ENCODE results near the gene PTCH2. TPM values are rescaled to one million over a fixed set of nuclear protein-coding genes. Genes with fewer than 3 reads are reported as not detected.

Gene PTCH2
- total RNA-seq, 1 donor from 2014 or later, result 0.51 TPM

- peak overlapping the region; percentile 52 for H3K27ac Mint-ChIP-seq (ENCODE audit: unreplicated experiment)
- no peaks in the 10 kb centered on the region for H3K9me3 Mint-ChIP-seq (ENCODE audit: unreplicated experiment)
- H3K4me1 Mint-ChIP-seq (ENCODE audit: unreplicated experiment), result peaks cover 32% of the 10 kb centered on the region
- TF ChIP-seq CTCF (IDR thresholded peaks at IDR 0.05; ENCODE audit: unreplicated experiment), result no peak
- H3K4me3 Mint-ChIP-seq (ENCODE audit: unreplicated experiment), result no peak overlapping the region
- no peak for DNase-seq (ENCODE audit: low spot score)
- H3K27me3 Mint-ChIP-seq (ENCODE audit: unreplicated experiment), result peaks cover 8% of the 10 kb centered on the region
- H3K36me3 Mint-ChIP-seq (ENCODE audit: low read depth, unreplicated experiment), result no peaks in the 10 kb centered on the region
These were observed 10.9 kb downstream of the PTCH2 start for GRCh38 chr1:44832056-44832705.

- Mint-ChIP-seq H3K4me1 (ENCODE audit: unreplicated experiment) (peaks cover 32% of the 10 kb centered on the region), H3K4me3 (ENCODE audit: unreplicated experiment) (no peak overlapping the region), H3K27ac (ENCODE audit: unreplicated experiment) (peak overlapping the region; percentile 72), H3K27me3 (ENCODE audit: unreplicated experiment) (peaks cover 8% of the 10 kb centered on the region), H3K9me3 (ENCODE audit: unreplicated experiment) (no peaks in the 10 kb centered on the region), H3K36me3 (ENCODE audit: low read depth, unreplicated experiment) (no peaks in the 10 kb centered on the region)
- TF ChIP-seq CTCF (IDR thresholded peaks at IDR 0.05; ENCODE audit: unreplicated experiment), result no peak
- DNase-seq (ENCODE audit: low spot score), result no peak
These were observed 11.5 kb downstream of the PTCH2 start for GRCh38 chr1:44831516-44831915.

GRCh38 chr1:44830900-44831304, 12.2 kb downstream of the PTCH2 start:
- no peak for TF ChIP-seq CTCF (IDR thresholded peaks at IDR 0.05; ENCODE audit: unreplicated experiment)
- peaks cover 8% of the 10 kb centered on the region for H3K27me3 Mint-ChIP-seq (ENCODE audit: unreplicated experiment)
- H3K9me3 Mint-ChIP-seq (ENCODE audit: unreplicated experiment), result no peaks in the 10 kb centered on the region
- H3K4me3 Mint-ChIP-seq (ENCODE audit: unreplicated experiment), result no peak overlapping the region
- peaks cover 33% of the 10 kb centered on the region for H3K4me1 Mint-ChIP-seq (ENCODE audit: unreplicated experiment)
- no peak for DNase-seq (ENCODE audit: low spot score)
- H3K36me3 Mint-ChIP-seq (ENCODE audit: low read depth, unreplicated experiment), result no peaks in the 10 kb centered on the region
- no peak overlapping the region for H3K27ac Mint-ChIP-seq (ENCODE audit: unreplicated experiment)

GRCh38 chr1:44829506-44830384, 13.3 kb downstream of the PTCH2 start:
- Mint-ChIP-seq H3K4me3 (ENCODE audit: unreplicated experiment) (no peak overlapping the region), H3K27me3 (ENCODE audit: unreplicated experiment) (peaks cover 5% of the 10 kb centered on the region), H3K4me1 (ENCODE audit: unreplicated experiment) (peaks cover 25% of the 10 kb centered on the region), H3K36me3 (ENCODE audit: low read depth, unreplicated experiment) (no peaks in the 10 kb centered on the region), H3K27ac (ENCODE audit: unreplicated experiment) (no peak overlapping the region), H3K9me3 (ENCODE audit: unreplicated experiment) (no peaks in the 10 kb centered on the region)
- TF ChIP-seq CTCF (IDR thresholded peaks at IDR 0.05; ENCODE audit: unreplicated experiment), result no peak
- DNase-seq (ENCODE audit: low spot score), result no peak

Measured in endothelial cell (in vitro differentiated cells).